Esophagus squamous epithelium (tissue), 4 donors: ENCODE measurements around the gene ITFG1.

Source experiments
- CTCF ChIP-seq, 6 experiments: fragments of 450-650 bp in 4 of 6; fragments of 200-600 bp in 2 of 6; sonication (generic) in 2 of 6; IDR thresholded peaks; one replicate each; pipeline ENCODE4 v1.5.1; 2016 to 2019; ENCODE audit warnings: antibody characterized with exemption in 6 of 6, mild to moderate bottlenecking in 4 of 6, moderate library complexity in 4 of 6
- POLR2A ChIP-seq, 4 donors: fragments of 450-650 bp; IDR thresholded peaks; one replicate each; pipeline ENCODE4 v1.6.1; 2017; ENCODE audit warnings: antibody characterized with exemption in 4 of 4, mild to moderate bottlenecking in 4 of 4, moderate library complexity in 3 of 4

DNA sequence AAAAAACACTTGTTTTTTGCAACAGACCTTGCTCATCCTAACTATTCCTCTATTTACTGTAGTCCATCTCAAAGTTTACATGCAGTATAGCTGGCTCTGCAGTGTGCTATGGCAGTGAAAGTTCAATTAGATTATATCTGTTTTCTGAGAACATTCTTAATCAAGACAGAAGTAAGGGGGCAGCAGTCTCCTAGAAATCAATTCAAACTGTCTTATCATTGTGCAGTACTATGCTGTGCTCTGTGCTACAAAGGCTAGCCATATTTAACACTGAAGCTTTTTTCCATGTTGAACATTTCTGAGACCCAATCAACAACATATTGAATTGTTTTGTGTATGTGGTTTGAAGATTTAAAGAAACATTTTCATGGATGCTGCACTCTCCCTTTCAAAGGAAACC lies 328.6 kb downstream of the ITFG1 start:
- TF ChIP-seq CTCF (IDR thresholded peaks at IDR 0.05) (no peak), POLR2A (IDR thresholded peaks at IDR 0.05) (no peak)
